Gastrocnemius medialis (tissue), 4 donors: ENCODE measurements around the gene PLK4. TPM values are rescaled to one million over a fixed set of nuclear protein-coding genes. Genes with fewer than 3 reads are reported as not detected.

Experiments
- ATAC-seq, 2 donors: fragments of 150-250 bp; one replicate each; pipeline ENCODE4 v1.9.1; 2016
- DNase-seq, 2 donors: peaks; one replicate each; pipeline ENCODE4 v3.0.0-alpha.2; 2019
- H3K27ac ChIP-seq, 4 donors: fragments of 200-600 bp; sonication (generic); 1 replicate in 1 of 4; 2 replicates in 3 of 4; pipeline ENCODE4 v1.5.1; 2016 to 2018; ENCODE audit warnings: mild to moderate bottlenecking in 2 of 4, moderate library complexity in 1 of 4
- H3K27me3 ChIP-seq, 3 donors: fragments of 200-600 bp; sonication (generic) in 2 of 3; 1 replicate in 1 of 3; 2 replicates in 2 of 3; pipeline versions ENCODE4 v1.5.1 to v1.6.0; 2016 to 2019; ENCODE audit warnings: mild to moderate bottlenecking in 1 of 3, moderate library complexity in 1 of 3
- H3K36me3 ChIP-seq, 2 donors: fragments of 200-600 bp; sonication (generic) in 1 of 2; one replicate each; pipeline ENCODE4 v1.5.1; 2017 to 2018
- H3K4me1 ChIP-seq, 2 donors: fragments of 200-600 bp; sonication (generic) in 1 of 2; one replicate each; pipeline ENCODE4 v1.5.1; 2016 to 2017; ENCODE audit warnings: mild to moderate bottlenecking in 2 of 2
- H3K4me3 ChIP-seq, 4 donors: fragments of 200-600 bp; sonication (generic) in 3 of 4; 1 replicate in 1 of 4; 2 replicates in 3 of 4; pipeline ENCODE4 v1.5.1; 2016 to 2019; ENCODE audit warnings: mild to moderate bottlenecking in 2 of 4
- H3K9me3 ChIP-seq, 3 donors: fragments of 200-600 bp; sonication (generic) in 2 of 3; 1 replicate in 1 of 3; 2 replicates in 2 of 3; pipeline ENCODE4 v1.5.1; 2016 to 2019
- POLR2A ChIP-seq, 2 donors: fragments of 450-650 bp; IDR thresholded peaks; one replicate each; pipeline ENCODE4 v1.6.1; 2017; ENCODE audit warnings: antibody characterized with exemption in 2 of 2, mild to moderate bottlenecking in 2 of 2, moderate library complexity in 2 of 2
- in situ Hi-C, 4 donors: fragments of 200-750 bp; cut with MboI; loops; one replicate each; pipeline versions ENCODE4 v1.15.0 to v1.8.0; 2017; ENCODE audit warnings: low sequenced_read_pairs in 4 of 4
- intact Hi-C: fragments of 100-400 bp; cut with DNase I; formaldehyde crosslinking; loops from one replicate; pipeline ENCODE4 v1.15.1; 2023; ENCODE audit warnings: low total_unique reads
- total RNA-seq, 4 donors: library from RNA; depleted of rRNA; stranded (reverse); fragments of >200 nt; gene quantifications; one replicate each; pipeline versions ENCODE4 v1.1.0 to v1.2.3, GENCODE V29; 2016
- TF ChIP-seq, protein P1 (sequence below), 5 experiments: fragments of 450-650 bp in 3 of 5; fragments of 200-600 bp in 2 of 5; sonication (generic) in 2 of 5; IDR thresholded peaks in 4 of 5; conservative IDR thresholded peaks in 1 of 5; 1 replicate in 4 of 5; 2 replicates in 1 of 5; pipeline ENCODE4 v1.5.1; 2016 to 2019; ENCODE audit warnings: antibody characterized with exemption in 5 of 5, mild to moderate bottlenecking in 3 of 5, moderate library complexity in 3 of 5

Gene PLK4
- total RNA-seq, 4 donors from 2014 or later: 0.11 to 0.98 TPM; not detected in 2

- DNase-seq (no peak), ATAC-seq (no peak)
- Histone ChIP-seq H3K4me1 (no peaks in the 10 kb centered on the region), H3K9me3 (no peaks in the 10 kb centered on the region), H3K27ac (no peak overlapping the region), H3K4me3 (no peak overlapping the region), H3K27me3 (no peaks in the 10 kb centered on the region), H3K36me3 (no peaks in the 10 kb centered on the region)
- no peak for TF ChIP-seq POLR2A (IDR thresholded peaks at IDR 0.05)
- TF ChIP-seq, protein P1, sequence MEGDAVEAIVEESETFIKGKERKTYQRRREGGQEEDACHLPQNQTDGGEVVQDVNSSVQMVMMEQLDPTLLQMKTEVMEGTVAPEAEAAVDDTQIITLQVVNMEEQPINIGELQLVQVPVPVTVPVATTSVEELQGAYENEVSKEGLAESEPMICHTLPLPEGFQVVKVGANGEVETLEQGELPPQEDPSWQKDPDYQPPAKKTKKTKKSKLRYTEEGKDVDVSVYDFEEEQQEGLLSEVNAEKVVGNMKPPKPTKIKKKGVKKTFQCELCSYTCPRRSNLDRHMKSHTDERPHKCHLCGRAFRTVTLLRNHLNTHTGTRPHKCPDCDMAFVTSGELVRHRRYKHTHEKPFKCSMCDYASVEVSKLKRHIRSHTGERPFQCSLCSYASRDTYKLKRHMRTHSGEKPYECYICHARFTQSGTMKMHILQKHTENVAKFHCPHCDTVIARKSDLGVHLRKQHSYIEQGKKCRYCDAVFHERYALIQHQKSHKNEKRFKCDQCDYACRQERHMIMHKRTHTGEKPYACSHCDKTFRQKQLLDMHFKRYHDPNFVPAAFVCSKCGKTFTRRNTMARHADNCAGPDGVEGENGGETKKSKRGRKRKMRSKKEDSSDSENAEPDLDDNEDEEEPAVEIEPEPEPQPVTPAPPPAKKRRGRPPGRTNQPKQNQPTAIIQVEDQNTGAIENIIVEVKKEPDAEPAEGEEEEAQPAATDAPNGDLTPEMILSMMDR (IDR thresholded peaks at IDR 0.05 in 4 of 5, conservative IDR thresholded peaks at IDR 0.05 in 1 of 5): no peak
- intact Hi-C loops (no loop called here), in situ Hi-C loops (no loop called here)
Measured at GRCh38 chr4:127870281-127870680, 10.4 kb upstream of the PLK4 start.

GRCh38 chr4:127870688-127871087, 10.0 kb upstream of the PLK4 start:
- H3K27ac ChIP-seq: no peak overlapping the region
- no peaks in the 10 kb centered on the region for H3K9me3 ChIP-seq
- in situ Hi-C loops (no loop called here), intact Hi-C loops (no loop called here)
- DNase-seq: no peak
- TF ChIP-seq, protein P1 (IDR thresholded peaks at IDR 0.05 in 4 of 5, conservative IDR thresholded peaks at IDR 0.05 in 1 of 5): no peak
- TF ChIP-seq POLR2A (IDR thresholded peaks at IDR 0.05): no peak
- H3K4me1 ChIP-seq: no peaks in the 10 kb centered on the region
- no peak overlapping the region for H3K4me3 ChIP-seq
- no peaks in the 10 kb centered on the region for H3K27me3 ChIP-seq
- H3K36me3 ChIP-seq: no peaks in the 10 kb centered on the region
- no peak for ATAC-seq

DNA sequence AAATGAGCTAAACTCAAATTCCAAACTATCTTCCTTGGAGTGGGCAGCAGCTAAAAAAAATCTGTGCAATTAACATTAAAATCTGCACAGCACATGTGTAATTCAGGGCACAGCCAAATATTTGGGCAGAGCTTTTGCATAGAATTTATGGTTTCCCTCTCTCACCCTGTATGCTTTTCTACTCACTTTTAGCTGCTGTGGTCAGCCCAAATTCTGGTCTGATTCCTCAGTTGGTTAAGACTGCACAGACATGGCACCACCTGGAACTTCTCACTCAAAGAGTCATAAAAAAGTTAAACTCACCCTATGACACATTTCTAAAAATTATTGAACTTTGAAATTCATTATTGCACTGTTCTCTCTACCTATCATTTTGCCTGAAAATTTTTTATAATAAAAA, 4.9 kb upstream of the PLK4 start:
- peaks cover 0 to 4% of the 10 kb centered on the region in 2 donors for H3K4me1 ChIP-seq
- intact Hi-C loops: no loop called here
- DNase-seq (no peak), ATAC-seq (no peak)
- no peaks in the 10 kb centered on the region for H3K9me3 ChIP-seq
- in situ Hi-C loops: no loop called here
- no peaks in the 10 kb centered on the region for H3K36me3 ChIP-seq
- H3K27me3 ChIP-seq: no peaks in the 10 kb centered on the region
- H3K4me3 ChIP-seq: no peak overlapping the region
- H3K27ac ChIP-seq: no peak overlapping the region
- TF ChIP-seq, protein P1 (IDR thresholded peaks at IDR 0.05 in 4 of 5, conservative IDR thresholded peaks at IDR 0.05 in 1 of 5): no peak
- TF ChIP-seq POLR2A (IDR thresholded peaks at IDR 0.05): no peak

- intact Hi-C loops: loop anchor here (2.0 to 5.0 kb wide), 2 partner anchors 86 to 99 kb away; partner anchors contain the start of genes ABHD18, HSPA4L and MFSD8
- ATAC-seq: no peak
- in situ Hi-C loops: loop anchor here in 1 of 4 donors (10.0 kb wide), 2 partner anchors 97 to 983 kb away; partner anchors contain the start of gene HSPA4L
- Histone ChIP-seq H3K27ac (no peak overlapping the region), H3K36me3 (no peaks in the 10 kb centered on the region), H3K4me3 (peak overlapping the region; percentile 63 to 83 (median 74)), H3K4me1 (peaks cover 7 to 10% of the 10 kb centered on the region in 2 donors), H3K9me3 (no peaks in the 10 kb centered on the region), H3K27me3 (no peaks in the 10 kb centered on the region)
- no peak for DNase-seq
- no peak for TF ChIP-seq POLR2A (IDR thresholded peaks at IDR 0.05)
- TF ChIP-seq, protein P1 (IDR thresholded peaks at IDR 0.05 in 4 of 5, conservative IDR thresholded peaks at IDR 0.05 in 1 of 5): no peak
Measured at GRCh38 chr4:127881563-127881864, 821 bp downstream of the PLK4 start.

DNA sequence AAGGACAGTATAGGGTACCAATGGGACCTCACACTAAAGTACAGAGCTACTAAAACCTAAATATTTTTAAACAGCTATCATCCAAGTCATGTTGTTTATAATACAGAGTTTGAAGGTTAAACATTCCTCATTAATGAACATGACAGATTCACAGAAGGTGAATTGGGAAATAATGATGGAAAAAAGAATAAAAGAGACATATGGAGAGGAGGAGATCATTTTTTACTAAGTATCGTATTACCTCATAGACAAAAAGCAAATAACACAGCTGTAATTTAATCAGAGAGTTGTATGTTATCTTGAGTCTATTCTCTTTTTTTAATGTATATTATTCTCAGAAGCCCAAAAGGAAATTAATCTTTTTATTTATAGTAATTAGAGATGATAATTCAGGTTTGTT, 7.9 kb downstream of the PLK4 start:
- H3K4me1 ChIP-seq: no peaks in the 10 kb centered on the region
- in situ Hi-C loops: loop anchor here in 1 of 4 donors (10.0 kb wide), 2 partner anchors 104 to 976 kb away; partner anchors contain the start of gene HSPA4L

More for the DNA sequence above, 7.9 kb downstream of the PLK4 start:
- Histone ChIP-seq H3K4me3 (no peak overlapping the region), H3K36me3 (no peaks in the 10 kb centered on the region), H3K9me3 (no peaks in the 10 kb centered on the region), H3K27ac (no peak overlapping the region), H3K27me3 (no peaks in the 10 kb centered on the region)
- TF ChIP-seq POLR2A (IDR thresholded peaks at IDR 0.05): no peak
- ATAC-seq (no peak), DNase-seq (no peak)
- intact Hi-C loops: no loop called here
